GM19324 (cell line): ENCODE results near the gene CTNNBL1.

Experiments
- ATAC-seq: cut with Tn5 transposase; IDR thresholded peaks from one replicate; pipeline ENCODE4 v1.9.1; 2021; ENCODE audit warnings: mild to moderate bottlenecking, moderate library complexity; ENCODE audit not compliant: unreplicated experiment, low FRiP score

CTNNBL1 gene

DNA sequence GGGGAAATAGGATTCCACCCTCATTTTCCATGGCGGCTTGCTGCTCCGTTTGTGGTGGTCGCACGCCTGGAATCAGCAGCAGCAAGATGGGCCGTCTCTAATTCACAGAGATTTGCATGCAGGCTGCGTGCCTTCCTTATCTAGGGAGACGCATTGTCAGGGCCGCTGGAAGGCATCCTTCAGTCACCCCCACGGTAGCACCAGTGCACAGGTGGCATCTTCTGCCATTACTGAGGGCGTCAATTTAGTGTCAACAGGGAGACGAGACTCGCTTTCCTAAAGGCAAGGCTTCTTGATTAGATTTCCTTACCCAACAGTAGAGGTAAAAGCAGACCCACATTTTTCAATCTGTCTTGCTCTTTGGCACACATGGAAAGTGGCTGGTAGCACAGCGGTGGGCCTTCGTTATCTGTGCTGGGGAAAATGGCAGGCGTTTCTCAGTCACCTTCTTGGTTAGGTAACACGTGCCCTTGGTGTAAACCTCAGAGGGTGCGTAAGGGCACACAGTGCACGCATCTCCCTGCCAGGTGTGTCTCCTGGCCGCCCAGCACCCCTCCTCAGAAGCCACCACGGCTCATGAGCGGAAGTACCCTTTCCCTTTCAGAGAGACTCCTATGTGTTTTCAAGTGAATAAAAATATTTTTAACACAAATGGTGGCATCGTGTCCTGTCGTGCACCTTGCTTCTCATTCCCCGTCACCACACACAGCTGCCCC, 181.8 kb downstream of the CTNNBL1 start:
- ATAC-seq, result no peak

DNA sequence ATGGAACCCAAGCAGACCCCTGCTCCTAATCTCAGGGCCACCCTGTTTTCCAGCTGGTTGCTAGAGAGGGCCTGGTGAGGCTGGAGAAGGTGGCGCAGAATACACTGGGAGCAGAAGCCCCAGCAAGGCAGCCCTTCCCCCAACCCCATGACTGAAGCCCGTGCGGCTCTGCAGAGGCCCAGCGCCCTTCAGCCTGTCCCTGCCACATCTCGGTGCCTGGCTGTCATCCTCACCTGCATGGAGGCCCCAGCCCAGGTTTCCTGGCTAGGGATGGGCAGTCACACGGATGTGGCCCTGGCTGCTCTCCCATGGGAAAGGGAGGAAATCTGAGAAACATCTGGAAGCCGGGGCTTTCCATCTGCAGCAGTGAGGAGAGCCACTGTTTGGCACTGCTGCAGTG, 183.0 kb downstream of the CTNNBL1 start:
- ATAC-seq, result no peak

DNA sequence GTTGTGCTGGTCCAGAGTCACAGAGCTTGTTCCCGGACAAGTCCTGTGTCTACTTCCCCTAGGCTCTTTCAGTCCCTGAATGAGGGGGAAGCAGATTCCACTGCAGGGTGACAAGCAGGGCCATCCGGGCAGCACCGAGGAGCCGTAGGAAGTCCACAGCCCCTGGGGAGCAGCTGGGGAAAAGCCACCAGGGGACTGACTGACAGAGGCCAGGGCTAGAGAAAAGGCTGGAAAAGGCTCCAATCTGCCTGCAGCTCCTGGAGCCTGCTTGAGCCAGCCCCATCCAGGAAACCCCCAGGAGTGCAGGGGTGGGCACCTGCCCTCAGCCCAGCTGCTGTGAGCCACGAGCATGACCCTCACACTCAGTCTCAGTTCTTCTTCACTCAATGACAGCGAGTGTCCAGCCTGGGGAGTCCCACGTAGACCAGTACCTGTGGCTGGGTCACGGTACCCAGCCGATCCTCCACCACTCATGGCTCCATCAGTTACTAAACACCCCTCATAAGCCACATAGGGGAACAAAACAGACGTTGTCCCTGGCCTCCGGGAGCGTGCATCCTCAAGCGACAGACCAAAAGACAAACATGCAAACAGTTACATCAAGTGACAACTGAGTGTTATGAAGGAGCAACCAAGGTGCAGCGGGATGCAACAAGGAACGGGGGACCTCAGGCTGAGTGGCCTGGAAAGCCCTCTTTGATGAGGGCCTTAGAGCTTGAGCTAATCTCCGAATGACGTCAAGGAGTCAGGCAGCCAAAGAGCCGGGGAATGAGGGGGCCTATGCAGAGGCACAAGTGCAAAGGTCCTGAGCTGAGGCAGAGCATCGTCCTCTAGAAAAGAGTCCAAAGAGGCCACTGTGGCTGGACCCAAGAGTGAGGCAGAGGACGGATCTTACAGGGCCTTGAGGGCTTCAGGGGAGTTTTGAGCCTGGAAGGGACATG, 184.3 kb downstream of the CTNNBL1 start:
- ATAC-seq, result no peak

DNA sequence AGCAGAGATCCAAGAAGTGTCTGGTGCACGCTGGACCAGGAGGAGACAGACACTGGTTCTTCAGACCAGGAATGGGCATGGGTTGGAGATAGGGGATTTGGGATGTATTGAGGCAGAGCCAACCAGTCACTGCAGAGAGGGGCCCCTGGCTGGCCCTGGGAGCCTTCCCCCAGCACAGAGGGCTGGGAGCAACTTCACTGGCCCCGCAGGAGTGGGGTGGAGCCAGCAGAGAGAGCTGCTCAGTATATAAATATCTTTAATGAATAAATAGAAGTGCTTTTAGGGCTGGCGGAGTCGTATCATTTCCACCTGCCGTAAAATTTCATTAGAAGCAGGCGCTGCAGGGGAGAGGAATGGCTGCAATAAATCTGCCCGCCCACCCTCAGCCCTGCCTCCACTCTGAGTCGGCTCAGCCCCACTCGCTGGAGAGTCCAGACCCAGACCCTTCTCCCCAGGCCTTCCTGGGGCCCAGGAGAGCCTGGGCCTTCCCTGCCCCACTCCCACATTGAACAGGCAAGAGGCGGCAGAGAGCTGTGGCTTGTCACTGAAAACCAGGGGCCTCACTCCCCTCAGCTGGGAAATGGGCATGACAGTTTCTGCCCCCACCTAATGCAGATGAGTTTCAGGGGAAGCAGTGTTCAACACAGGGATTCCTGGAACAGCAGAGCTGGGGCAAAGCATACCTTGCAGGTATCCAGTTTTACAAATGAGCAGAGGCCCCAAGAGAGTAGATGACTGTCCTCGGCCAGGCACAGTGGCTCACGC, 185.2 kb downstream of the CTNNBL1 start:
- no peak for ATAC-seq

GRCh38 chr20:37879843-37880242, 186.0 kb downstream of the CTNNBL1 start:
- no peak for ATAC-seq

DNA sequence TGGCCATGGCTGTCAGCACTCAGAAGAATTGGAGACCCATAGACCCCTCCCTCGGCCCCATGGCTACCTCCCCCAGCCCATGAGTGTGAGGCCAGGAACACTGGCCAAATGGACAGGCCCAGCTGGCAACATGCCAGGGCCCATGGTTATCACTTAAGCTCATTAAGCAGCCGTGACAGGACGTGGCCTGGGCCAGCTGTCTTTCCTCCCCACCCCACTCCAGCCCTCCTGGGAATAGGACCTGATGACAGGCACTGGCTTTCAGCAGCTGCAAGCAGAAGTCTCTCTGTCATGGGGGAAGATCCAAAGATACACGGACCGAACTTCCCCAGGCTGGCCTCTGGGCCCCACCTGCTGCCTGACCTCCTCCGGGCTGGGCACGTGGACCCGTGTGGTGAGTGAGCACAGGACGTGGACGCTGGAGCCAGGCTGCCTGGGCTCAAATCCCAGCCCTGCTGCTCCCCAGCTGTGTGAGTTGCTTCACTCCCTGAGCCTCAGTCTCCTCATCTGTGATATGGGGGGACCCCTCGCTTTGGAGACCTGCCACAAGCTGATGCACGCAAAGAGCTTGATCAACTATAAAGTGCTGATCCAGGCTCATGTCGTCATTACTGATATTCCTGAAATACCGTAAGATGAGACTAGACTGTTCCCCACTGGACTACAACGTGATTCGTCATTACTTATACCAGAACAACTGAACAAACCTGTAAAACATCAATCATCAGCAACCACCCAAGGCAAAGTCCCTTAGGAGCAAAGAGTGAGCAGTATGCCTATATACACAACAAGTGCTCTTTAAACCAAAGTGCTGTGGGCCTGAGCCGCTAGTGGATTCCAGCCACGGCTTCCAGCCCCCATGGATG, 187.1 kb downstream of the CTNNBL1 start:
- ATAC-seq, result no peak

GRCh38 chr20:37881601-37882343, 187.9 kb downstream of the CTNNBL1 start:
- no peak for ATAC-seq

GRCh38 chr20:37882961-37883712, 189.3 kb downstream of the CTNNBL1 start:
- ATAC-seq, result no peak

- no peak for ATAC-seq
Measured at GRCh38 chr20:37885042-37885441, 191.2 kb downstream of the CTNNBL1 start.

GRCh38 chr20:37885593-37886503, 192.0 kb downstream of the CTNNBL1 start:
- no peak for ATAC-seq

- ATAC-seq, result no peak
Measured at GRCh38 chr20:37886851-37887297, 193.0 kb downstream of the CTNNBL1 start.

DNA sequence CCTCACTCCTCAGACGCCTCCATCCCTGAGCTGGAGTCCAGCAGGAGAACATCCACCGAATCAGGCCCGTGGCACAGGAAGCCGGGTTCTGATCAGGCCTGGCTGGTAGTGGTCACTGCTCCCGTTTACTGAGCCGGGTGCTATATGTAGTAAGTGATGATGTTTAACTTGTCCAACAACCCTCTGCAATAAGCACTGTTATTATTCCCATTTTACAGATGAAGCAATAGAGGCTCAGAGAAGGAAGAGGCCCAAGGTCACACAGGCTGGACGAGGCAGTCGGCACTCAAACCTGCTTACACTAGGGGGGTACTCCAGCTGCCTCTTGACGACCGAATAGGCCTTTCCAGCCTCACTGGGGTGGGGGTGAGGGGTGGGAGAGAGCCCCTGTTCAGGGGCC, 194.8 kb downstream of the CTNNBL1 start:
- no peak for ATAC-seq

GRCh38 chr20:37890108-37890507, 196.3 kb downstream of the CTNNBL1 start:
- ATAC-seq, result no peak

GRCh38 chr20:37890643-37891042, 196.8 kb downstream of the CTNNBL1 start:
- no peak for ATAC-seq

DNA sequence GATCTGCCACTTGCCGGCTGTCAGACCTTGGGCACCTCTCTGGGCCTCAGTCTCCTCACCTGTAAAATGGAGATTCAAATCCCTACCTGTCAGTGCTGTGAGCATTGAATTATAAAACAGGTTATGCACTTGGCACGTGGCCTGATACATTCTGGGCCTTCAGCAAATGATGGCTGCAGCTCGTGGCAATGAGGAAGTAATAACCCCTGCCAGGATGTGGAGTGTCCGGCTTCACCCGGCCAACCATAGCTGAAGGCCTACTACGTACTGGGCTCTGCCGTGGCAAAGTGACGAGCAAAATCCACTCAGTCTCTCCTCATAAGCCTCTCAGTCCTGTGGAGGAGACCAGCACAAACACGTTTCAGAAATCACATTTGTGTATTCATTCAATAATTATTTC, 198.2 kb downstream of the CTNNBL1 start:
- ATAC-seq, result no peak

DNA sequence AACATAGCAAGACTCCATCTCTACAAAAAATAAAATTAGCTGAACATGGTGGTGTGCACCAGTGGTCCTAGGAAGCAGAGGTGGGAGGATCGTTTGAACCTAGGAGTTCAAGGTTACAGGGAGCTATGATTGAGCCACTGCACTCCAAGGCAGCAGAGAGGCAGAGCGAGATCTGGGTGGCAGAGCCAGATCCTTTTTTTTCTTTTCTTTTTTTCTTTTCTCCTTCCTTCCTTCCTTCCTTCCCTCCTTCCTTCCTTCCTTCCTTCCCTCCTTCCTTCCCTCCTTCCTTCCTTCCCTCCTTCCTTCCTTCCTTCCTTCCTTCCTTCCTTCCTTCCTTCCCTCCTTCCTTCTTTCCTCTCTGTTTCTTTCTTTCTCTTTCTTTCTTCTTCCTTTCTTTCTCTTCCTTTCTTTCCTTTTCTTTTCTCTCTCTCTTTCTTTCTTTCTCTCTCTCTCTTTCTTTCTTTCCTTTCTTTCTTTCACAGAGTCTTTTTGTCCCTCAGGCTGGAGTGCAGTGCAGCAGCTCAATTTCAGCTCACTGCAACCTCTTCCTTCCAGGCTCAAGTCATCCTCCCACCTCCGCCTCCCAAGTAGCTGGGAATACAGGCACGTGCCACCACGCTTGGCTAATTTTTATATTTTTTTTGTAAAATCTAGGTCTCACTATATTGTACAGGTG, 199.9 kb downstream of the CTNNBL1 start:
- no peak for ATAC-seq

DNA sequence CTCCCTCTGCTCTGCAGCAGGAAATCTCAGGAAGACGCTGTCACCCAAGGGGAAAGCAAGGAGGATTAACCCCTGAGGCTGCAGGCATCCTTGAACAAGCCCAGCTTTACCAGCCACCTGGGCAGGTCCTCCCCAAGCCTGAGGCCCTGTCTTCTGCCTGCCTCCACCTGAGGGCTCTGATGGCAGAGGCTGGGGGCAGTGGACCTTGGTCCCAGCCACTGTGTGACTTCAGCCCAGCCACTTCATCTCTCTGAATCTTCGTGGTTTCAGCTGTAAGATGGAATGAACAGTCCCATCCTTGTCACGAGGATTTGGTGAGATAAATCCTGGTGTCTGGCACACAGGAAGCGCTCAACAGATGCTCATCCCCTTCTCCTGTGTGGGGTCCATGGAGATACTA, 200.6 kb downstream of the CTNNBL1 start:
- ATAC-seq, result no peak
